Ascending aorta (tissue), 2 donors: ENCODE results near the gene ABCB10. TPM values are rescaled to one million over a fixed set of nuclear protein-coding genes. Genes with fewer than 3 reads are reported as not detected.
A peak's percentile ranks its signal among the peaks of the same experiment; 100 is the strongest.
"Not testable (repeated sequence)": the region's sequence is repeated elsewhere in the genome, so short reads cannot be mapped to it uniquely, and the experiment has no call there.

Experiments used
- DNase-seq, 2 donors: peaks; one replicate each; pipeline ENCODE4 v3.0.0-alpha.2; 2019; ENCODE audit warnings: low spot score in 2 of 2
- H3K27ac ChIP-seq, 2 donors: fragments of 200-600 bp; sonication (generic); one replicate each; pipeline ENCODE4 v1.5.1; 2016 to 2017; ENCODE audit warnings: mild to moderate bottlenecking in 1 of 2
- H3K27me3 ChIP-seq: fragments of 200-600 bp; sonication (generic); one replicate; pipeline ENCODE4 v1.5.1; 2017
- H3K36me3 ChIP-seq, 2 donors: fragments of 200-600 bp; sonication (generic); one replicate each; pipeline ENCODE4 v1.5.1; 2016
- H3K4me1 ChIP-seq, 2 donors: fragments of 200-600 bp; sonication (generic); one replicate each; pipeline ENCODE4 v1.5.1; 2016 to 2017; ENCODE audit warnings: mild to moderate bottlenecking in 1 of 2
- H3K4me3 ChIP-seq, 2 donors: fragments of 200-600 bp; sonication (generic); one replicate each; pipeline ENCODE4 v1.5.1; 2016 to 2017; ENCODE audit warnings: mild to moderate bottlenecking in 1 of 2
- H3K9me3 ChIP-seq, 2 donors: fragments of 200-600 bp; sonication (generic); one replicate each; pipeline ENCODE4 v1.5.1; 2016
- intact Hi-C: fragments of 100-400 bp; cut with DNase I; formaldehyde crosslinking; loops from one replicate; pipeline ENCODE4 v1.15.1; 2023
- total RNA-seq: library from RNA; depleted of rRNA; stranded (reverse); fragments of >200 nt; gene quantifications from one replicate; pipeline ENCODE4 v1.1.0, GENCODE V29; 2016
- TF ChIP-seq, protein P1 (sequence below), 3 experiments: fragments of 200-600 bp in 2 of 3; fragments of 450-650 bp in 1 of 3; sonication (generic) in 2 of 3; IDR thresholded peaks; one replicate each; pipeline ENCODE4 v1.5.1; 2016 to 2019; ENCODE audit warnings: antibody characterized with exemption in 3 of 3, mild to moderate bottlenecking in 1 of 3, moderate library complexity in 1 of 3

ABCB10 gene
- total RNA-seq, 1 donor from 2014 or later, result 25.2 TPM

DNA sequence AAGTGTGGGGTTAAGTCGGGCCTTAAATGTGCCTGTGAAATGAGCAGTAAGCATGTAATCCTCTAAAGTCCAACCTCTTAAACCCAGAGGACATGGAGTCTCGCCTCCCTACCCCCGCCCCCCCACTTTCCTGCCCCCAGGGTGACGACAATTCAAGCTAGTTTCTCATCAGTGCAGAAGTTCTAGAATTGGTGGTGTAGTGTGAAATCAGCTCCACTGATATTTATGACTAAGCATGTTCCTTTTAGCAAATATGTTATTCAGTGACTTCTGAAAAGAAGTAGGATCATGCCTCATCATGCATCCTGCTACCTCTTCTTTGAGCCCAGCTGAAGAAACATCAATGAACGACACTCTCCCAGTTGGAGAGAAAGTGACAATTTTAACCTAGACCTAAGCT lies 2.6 kb upstream of the ABCB10 start:
- DNase-seq, result no peak
- Histone ChIP-seq H3K27me3 (no peaks in the 10 kb centered on the region), H3K4me1 (peaks cover 3 to 29% of the 10 kb centered on the region in 2 donors), H3K4me3 (no peak overlapping the region), H3K27ac (peak overlapping the region; percentile 15 to 77), H3K9me3 (no peaks in the 10 kb centered on the region), H3K36me3 (no peaks in the 10 kb centered on the region)
- intact Hi-C loops, result no loop called here
- TF ChIP-seq, protein P1, sequence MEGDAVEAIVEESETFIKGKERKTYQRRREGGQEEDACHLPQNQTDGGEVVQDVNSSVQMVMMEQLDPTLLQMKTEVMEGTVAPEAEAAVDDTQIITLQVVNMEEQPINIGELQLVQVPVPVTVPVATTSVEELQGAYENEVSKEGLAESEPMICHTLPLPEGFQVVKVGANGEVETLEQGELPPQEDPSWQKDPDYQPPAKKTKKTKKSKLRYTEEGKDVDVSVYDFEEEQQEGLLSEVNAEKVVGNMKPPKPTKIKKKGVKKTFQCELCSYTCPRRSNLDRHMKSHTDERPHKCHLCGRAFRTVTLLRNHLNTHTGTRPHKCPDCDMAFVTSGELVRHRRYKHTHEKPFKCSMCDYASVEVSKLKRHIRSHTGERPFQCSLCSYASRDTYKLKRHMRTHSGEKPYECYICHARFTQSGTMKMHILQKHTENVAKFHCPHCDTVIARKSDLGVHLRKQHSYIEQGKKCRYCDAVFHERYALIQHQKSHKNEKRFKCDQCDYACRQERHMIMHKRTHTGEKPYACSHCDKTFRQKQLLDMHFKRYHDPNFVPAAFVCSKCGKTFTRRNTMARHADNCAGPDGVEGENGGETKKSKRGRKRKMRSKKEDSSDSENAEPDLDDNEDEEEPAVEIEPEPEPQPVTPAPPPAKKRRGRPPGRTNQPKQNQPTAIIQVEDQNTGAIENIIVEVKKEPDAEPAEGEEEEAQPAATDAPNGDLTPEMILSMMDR (IDR thresholded peaks at IDR 0.05), result no peak

GRCh38 chr1:229560124-229560523 lies 1.6 kb upstream of the ABCB10 start:
- H3K4me1 ChIP-seq, result peaks cover 3 to 39% of the 10 kb centered on the region in 2 donors

GRCh38 chr1:229559336-229559801 lies 862 bp upstream of the ABCB10 start:
- Histone ChIP-seq H3K27ac (peak overlapping the region; percentile 85 to 94), H3K4me1 (peaks cover 3 to 42% of the 10 kb centered on the region in 2 donors), H3K4me3 (peak overlapping the region; percentile 91 to 94)
- H3K36me3 ChIP-seq, DNase-seq, H3K27me3 ChIP-seq, H3K9me3 ChIP-seq: not testable (repeated sequence)
- intact Hi-C loops, result loop anchor here (2.0 kb wide), 2 partner anchors 37 to 507 kb away; partner anchors contain the start of gene GALNT2

More at GRCh38 chr1:229560124-229560523, 1.6 kb upstream of the ABCB10 start:
- H3K27ac ChIP-seq, intact Hi-C loops, H3K27me3 ChIP-seq, H3K4me3 ChIP-seq, H3K9me3 ChIP-seq, DNase-seq, H3K36me3 ChIP-seq: not testable (repeated sequence)

GRCh38 chr1:229557913-229558414 lies 543 bp downstream of the ABCB10 start:
- Histone ChIP-seq H3K27ac (peak overlapping the region; percentile 85 to 94), H3K36me3 (no peaks in the 10 kb centered on the region), H3K9me3 (no peaks in the 10 kb centered on the region), H3K27me3 (no peaks in the 10 kb centered on the region), H3K4me1 (peaks cover 3 to 33% of the 10 kb centered on the region in 2 donors), H3K4me3 (peak overlapping the region; percentile 91 to 94)
- intact Hi-C loops, result loop anchor here (1.0 to 2.0 kb wide), 3 partner anchors 39 to 509 kb away; partner anchors contain the start of genes GALNT2, TAF5L and URB2
- TF ChIP-seq, protein P1 (IDR thresholded peaks at IDR 0.05), result peak in 2 of 3 experiments; percentile 13 to 20
- DNase-seq, result no peak

- Histone ChIP-seq H3K36me3 (no peaks in the 10 kb centered on the region), H3K9me3 (no peaks in the 10 kb centered on the region), H3K27ac (peak overlapping the region; percentile 85 to 94), H3K4me3 (peak overlapping the region; percentile 91 to 94), H3K4me1 (peaks cover 3 to 27% of the 10 kb centered on the region in 2 donors), H3K27me3 (no peaks in the 10 kb centered on the region)
- no peak for DNase-seq
- intact Hi-C loops, result no loop called here
- TF ChIP-seq, protein P1 (IDR thresholded peaks at IDR 0.05), result no peak
Observed at GRCh38 chr1:229557200-229557850, 1.2 kb downstream of the ABCB10 start.

- peaks cover 3 to 37% of the 10 kb centered on the region in 2 donors for H3K4me1 ChIP-seq
- no peak overlapping the region for H3K4me3 ChIP-seq
- TF ChIP-seq, protein P1 (IDR thresholded peaks at IDR 0.05), result no peak
- no peaks in the 10 kb centered on the region for H3K9me3 ChIP-seq
- peak overlapping the region in 1 of 2 donors; percentile 13 for H3K27ac ChIP-seq
- no peaks in the 10 kb centered on the region for H3K36me3 ChIP-seq
- intact Hi-C loops, result no loop called here
- no peaks in the 10 kb centered on the region for H3K27me3 ChIP-seq
- no peak for DNase-seq
Observed at GRCh38 chr1:229554886-229555621, 3.5 kb downstream of the ABCB10 start.
